CD4-positive, alpha-beta T cell (primary cell): ENCODE measurements around the gene TBX1. TPM values are rescaled to one million over a fixed set of nuclear protein-coding genes. Genes with fewer than 3 reads are reported as not detected.

Experiments used
- ATAC-seq: fragments of 200-7000 bp; cut with Tn5 transposase; one replicate; pipeline ENCODE4 v1.10.0; 2022; ENCODE audit warnings: mild to moderate bottlenecking; ENCODE audit not compliant: poor library complexity
- CTCF ChIA-PET: fragments of 350-600 bp; sonication (Branson Sonifier 250); formaldehyde crosslinking; loops from one replicate; lab custom pipeline; 2021; ENCODE audit warnings: antibody characterized with exemption, inconsistent platforms; lab: Charles Lee
- POLR2A ChIA-PET: fragments of 350-600 bp; sonication (Branson Sonifier 250); formaldehyde crosslinking; loops from one replicate; lab custom pipeline; 2021; ENCODE audit warnings: antibody characterized with exemption, inconsistent platforms; lab: Charles Lee
- DNase-seq, 14 experiments: peaks; one replicate each; pipeline ENCODE4 v3.0.0-alpha.2; 2013 to 2020; ENCODE audit warnings: mixed read lengths in 2 of 14
- H3K27ac ChIP-seq, 2 donors: one replicate each; pipeline versions ENCODE4 v1.5.1 to v1.7.0; 2013; ENCODE audit warnings: low read length in 2 of 2, low read depth in 1 of 2, mild to moderate bottlenecking in 1 of 2
- H3K27me3 ChIP-seq, 2 experiments: 1 replicate in 1 of 2; 2 replicates in 1 of 2; pipeline versions ENCODE4 v1.6.1 to v1.7.0; 2013; ENCODE audit warnings: low read length in 2 of 2, control low read depth in 1 of 2, mild to moderate bottlenecking in 1 of 2, moderate library complexity in 1 of 2; ENCODE audit not compliant: insufficient read depth in 2 of 2, control insufficient read depth in 1 of 2
- H3K36me3 ChIP-seq: one replicate; pipeline ENCODE4 v1.6.1; 2013; ENCODE audit warnings: low read length, control low read depth; ENCODE audit not compliant: insufficient read depth
- H3K4me1 ChIP-seq: one replicate; pipeline ENCODE4 v1.6.1; 2013; ENCODE audit warnings: low read length, control low read depth; ENCODE audit not compliant: insufficient read depth
- H3K4me3 ChIP-seq: one replicate; pipeline ENCODE4 v1.5.1; 2013; ENCODE audit warnings: mild to moderate bottlenecking, low read length, moderate library complexity
- H3K9me3 ChIP-seq, 2 experiments: 1 replicate in 1 of 2; 2 replicates in 1 of 2; pipeline versions ENCODE4 v1.6.1 to v1.7.0; 2013; ENCODE audit warnings: low read length in 2 of 2, mild to moderate bottlenecking in 2 of 2, control low read depth in 1 of 2, moderate library complexity in 1 of 2; ENCODE audit not compliant: control insufficient read depth in 1 of 2, insufficient read depth in 1 of 2
- H3K27ac Mint-ChIP-seq: one replicate; pipeline ENCODE4 v1.8.0; 2020; ENCODE audit warnings: mixed read lengths
- H3K27me3 Mint-ChIP-seq: one replicate; pipeline ENCODE4 v1.8.0; 2021; ENCODE audit warnings: mixed read lengths
- H3K36me3 Mint-ChIP-seq: one replicate; pipeline ENCODE4 v1.8.0; 2021; ENCODE audit warnings: low read depth, mixed read lengths
- H3K4me1 Mint-ChIP-seq: one replicate; pipeline ENCODE4 v1.8.0; 2021; ENCODE audit warnings: low read depth, mixed read lengths
- H3K4me3 Mint-ChIP-seq: one replicate; pipeline ENCODE4 v1.8.0; 2020; ENCODE audit warnings: mild to moderate bottlenecking, mixed read lengths
- H3K9me3 Mint-ChIP-seq: one replicate; pipeline ENCODE4 v1.8.0; 2020; ENCODE audit warnings: mixed read lengths
- CTCF ChIP-seq: fragments of 200-600 bp; IDR thresholded peaks from one replicate; pipeline ENCODE4 v1.8.0; 2022; ENCODE audit warnings: antibody characterized with exemption, mild to moderate bottlenecking
- intact Hi-C, 2 experiments: fragments of 100-400 bp; cut with DNase I in 1 of 2; cut with micrococcal nuclease in 1 of 2; formaldehyde crosslinking; loops; one replicate each; pipeline versions ENCODE4 v1.15.1 to v1.9.0; 2023 to 2025; cut with DNase I, micrococcal nuclease
- total RNA-seq, 174 experiments: library from RNA in 2 of 174; stranded (reverse) in 2 of 174; gene quantifications; one replicate each; pipeline ENCODE4 v1.2.3 and lab custom pipeline; 2021 to 2026

The TBX1 gene
- total RNA-seq, 2 experiments from 2014 or later, result not detected

- no peaks in the 10 kb centered on the region for H3K4me1 ChIP-seq
- H3K27me3 ChIP-seq, result peaks cover 0 to 10% of the 10 kb centered on the region in 2 experiments
- DNase-seq (no peak), ATAC-seq (no peak)
- no peaks in the 10 kb centered on the region for H3K9me3 Mint-ChIP-seq
- H3K27ac ChIP-seq, result no peak overlapping the region
- no peaks in the 10 kb centered on the region for H3K4me1 Mint-ChIP-seq
- no peak for TF ChIP-seq CTCF
- H3K27ac Mint-ChIP-seq, result no peak overlapping the region
- H3K9me3 ChIP-seq, result no peaks in the 10 kb centered on the region
- no peak overlapping the region for H3K4me3 Mint-ChIP-seq
- POLR2A ChIA-PET, result no interaction called here
- H3K36me3 Mint-ChIP-seq, result no peaks in the 10 kb centered on the region
- intact Hi-C loops, result no loop called here
- CTCF ChIA-PET, result interaction anchor here (1.4 kb wide), 1 partner anchor 163 kb away, joined by 4 read pairs; no protein-coding TSS in a partner anchor
- no peaks in the 10 kb centered on the region for H3K36me3 ChIP-seq
- H3K27me3 Mint-ChIP-seq, result peaks cover 3% of the 10 kb centered on the region
- no peak overlapping the region for H3K4me3 ChIP-seq
Measured at GRCh38 chr22:19747551-19747950, 13.0 kb upstream of the TBX1 start.

GRCh38 chr22:19748139-19748538, 12.4 kb upstream of the TBX1 start:
- H3K27ac ChIP-seq, result no peak overlapping the region
- H3K9me3 Mint-ChIP-seq, result no peaks in the 10 kb centered on the region
- H3K4me3 Mint-ChIP-seq, result no peak overlapping the region
- peaks cover under 1 to 10% of the 10 kb centered on the region in 2 experiments for H3K27me3 ChIP-seq
- no peaks in the 10 kb centered on the region for H3K36me3 Mint-ChIP-seq
- no peak overlapping the region for H3K27ac Mint-ChIP-seq
- no peaks in the 10 kb centered on the region for H3K36me3 ChIP-seq
- no peak for TF ChIP-seq CTCF
- DNase-seq, result no peak
- ChIA-PET POLR2A (no interaction called here), CTCF (no interaction called here)
- ATAC-seq, result no peak
- intact Hi-C loops, result no loop called here
- H3K4me1 Mint-ChIP-seq, result no peaks in the 10 kb centered on the region
- H3K9me3 ChIP-seq, result no peaks in the 10 kb centered on the region
- H3K4me1 ChIP-seq, result no peaks in the 10 kb centered on the region
- H3K27me3 Mint-ChIP-seq, result peaks cover 9% of the 10 kb centered on the region
- H3K4me3 ChIP-seq, result no peak overlapping the region

GRCh38 chr22:19748991-19749664, 11.4 kb upstream of the TBX1 start:
- intact Hi-C loops, result no loop called here
- no peak overlapping the region for H3K4me3 ChIP-seq
- no peak for TF ChIP-seq CTCF
- DNase-seq (no peak), ATAC-seq (no peak)
- Mint-ChIP-seq H3K27me3 (peaks cover 19% of the 10 kb centered on the region), H3K9me3 (no peaks in the 10 kb centered on the region), H3K36me3 (no peaks in the 10 kb centered on the region), H3K27ac (no peak overlapping the region), H3K4me3 (no peak overlapping the region), H3K4me1 (no peaks in the 10 kb centered on the region)
- H3K4me1 ChIP-seq, result no peaks in the 10 kb centered on the region
- POLR2A ChIA-PET, result no interaction called here
- H3K36me3 ChIP-seq, result no peaks in the 10 kb centered on the region
- CTCF ChIA-PET, result no interaction called here
- peaks cover 0 to 2% of the 10 kb centered on the region in 2 experiments for H3K9me3 ChIP-seq
- H3K27me3 ChIP-seq, result peaks cover 3 to 13% of the 10 kb centered on the region in 2 experiments
- H3K27ac ChIP-seq, result no peak overlapping the region
